ENCODE results near the gene ZNF555.
A peak's percentile ranks its signal among the peaks of the same experiment; 100 is the strongest.
"Not testable (repeated sequence)": the region's sequence is repeated elsewhere in the genome, so short reads cannot be mapped to it uniquely, and the experiment has no call there.

Gene ZNF555

DNA sequence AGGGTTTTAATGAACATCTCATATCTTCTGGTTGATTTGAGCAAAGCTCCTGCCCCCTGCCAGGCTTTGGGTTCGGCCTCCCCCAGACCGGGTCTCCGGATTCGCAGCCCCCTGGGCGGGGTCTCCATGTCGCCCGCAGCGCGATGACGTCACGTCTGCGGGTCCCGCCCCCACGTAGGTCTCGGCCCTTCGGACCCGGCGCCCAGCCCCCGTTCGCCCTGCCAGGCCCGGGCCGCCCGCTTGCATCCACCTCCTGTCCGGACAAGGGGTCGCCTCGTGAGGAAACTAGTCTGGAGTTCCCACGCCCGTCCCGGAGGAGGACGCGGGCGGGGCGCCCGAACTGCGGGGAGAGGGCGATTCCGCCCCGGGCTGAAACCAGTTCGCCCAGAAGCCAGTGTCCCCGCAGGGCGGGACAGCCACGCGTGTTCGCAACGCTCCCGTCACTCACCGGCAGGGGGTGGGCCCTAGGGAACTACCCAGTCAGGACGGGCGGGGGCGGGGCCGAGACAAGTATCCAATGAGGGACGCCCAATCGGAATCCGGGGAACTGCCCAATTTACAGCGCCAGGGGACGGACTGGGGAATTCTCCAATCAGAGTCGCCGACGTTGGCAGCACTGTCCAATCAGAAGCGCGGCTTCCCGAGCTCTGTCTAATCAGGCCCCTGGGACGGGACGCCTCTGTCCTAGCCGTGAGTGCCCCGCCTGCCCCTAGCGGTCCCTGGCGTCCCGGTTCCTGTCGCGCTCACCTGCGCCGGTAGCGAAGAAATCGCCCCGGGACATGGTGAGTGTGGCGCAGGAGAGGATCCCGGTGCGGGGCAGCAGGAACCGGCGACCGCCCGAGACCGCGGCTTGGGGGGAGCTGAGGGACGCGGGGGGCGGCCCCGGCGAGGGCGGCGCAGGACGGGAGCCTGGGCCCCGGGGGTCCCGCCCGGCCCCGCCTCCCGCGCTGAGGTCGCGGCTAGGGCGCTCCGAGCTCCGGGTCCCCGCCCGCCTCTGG, at the start of gene ZNF555:
Gene ZNF555 (plus strand): TSS at position 682 of the 998 bp plus-strand sequence. CDS start 98 bp downstream, at position 780.
- peak; percentile 96 for DNase-seq

GRCh38 chr19:2791876-2792275, 49.4 kb upstream of the ZNF555 start:
- DNase-seq, result no peak

- not testable (repeated sequence) for DNase-seq
Observed at GRCh38 chr19:2792666-2793065, 48.6 kb upstream of the ZNF555 start.

GRCh38 chr19:2793126-2793525, 48.1 kb upstream of the ZNF555 start:
- DNase-seq, result no peak

- DNase-seq, result no peak
Observed at GRCh38 chr19:2793577-2793976, 47.7 kb upstream of the ZNF555 start.

DNA sequence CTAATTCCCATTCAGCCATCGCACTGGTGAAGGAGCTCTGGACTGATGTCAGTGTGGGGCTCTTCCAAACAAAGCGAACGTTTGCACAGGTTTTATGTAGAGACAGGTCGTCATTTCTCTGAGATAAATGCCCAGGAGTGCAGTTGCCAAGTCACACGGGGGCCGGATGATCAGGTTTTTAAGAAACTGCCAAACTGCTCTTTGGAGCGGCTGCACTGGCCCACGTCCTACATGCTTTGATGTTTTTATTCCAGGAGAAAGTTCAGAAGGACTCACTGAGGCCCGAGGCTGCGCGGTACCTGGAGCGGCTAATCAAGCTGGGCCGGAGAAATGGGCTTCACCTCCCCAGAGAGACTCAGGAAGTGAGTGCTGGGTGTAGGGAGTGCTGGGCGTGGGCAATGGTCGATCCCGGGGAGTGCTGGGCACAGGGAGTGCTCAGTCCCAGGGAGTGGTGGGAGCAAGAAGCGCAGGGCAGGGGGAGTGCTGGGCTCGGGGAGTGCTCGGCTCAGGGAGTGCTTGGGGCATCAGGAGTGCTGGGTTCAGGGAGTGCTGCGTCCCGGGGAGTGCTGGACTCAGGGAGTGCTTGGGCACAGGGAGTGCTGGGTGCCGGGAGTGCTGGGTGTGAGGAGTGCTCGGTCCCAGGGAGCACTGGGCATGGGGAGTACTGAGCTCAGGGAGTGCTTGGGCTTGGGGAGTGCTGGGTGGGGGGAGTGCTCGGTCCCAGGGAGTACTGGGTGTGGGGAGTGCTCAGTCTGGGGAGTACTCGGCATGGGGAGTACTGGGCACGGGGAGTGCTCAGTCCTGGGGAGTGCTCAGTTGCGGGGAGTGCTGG, 45.2 kb upstream of the ZNF555 start:
- no peak for DNase-seq

- DNase-seq, result no peak
Observed at GRCh38 chr19:2796659-2797266, 44.5 kb upstream of the ZNF555 start.

DNA sequence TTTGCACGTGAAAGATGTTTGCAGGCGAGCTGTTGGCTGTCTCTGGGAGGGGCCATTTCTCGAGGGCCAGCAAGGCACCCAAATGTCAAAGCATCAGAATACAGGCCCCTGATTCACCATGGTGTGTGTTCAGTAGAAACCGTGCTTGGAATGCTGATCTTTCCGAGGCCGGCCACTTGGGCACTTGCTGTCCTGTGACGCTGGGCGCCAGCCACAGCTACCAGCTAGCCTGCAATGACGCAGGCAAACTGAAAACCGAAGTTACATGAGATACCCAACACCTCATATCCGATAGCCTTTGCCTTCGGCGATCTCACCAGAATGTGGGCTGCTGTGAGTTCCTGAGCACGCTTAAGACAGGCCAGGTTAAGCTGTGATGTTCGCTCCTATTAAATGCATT, 44.0 kb upstream of the ZNF555 start:
- DNase-seq, result no peak

GRCh38 chr19:2798158-2798685, 43.1 kb upstream of the ZNF555 start:
- DNase-seq, result no peak

DNA sequence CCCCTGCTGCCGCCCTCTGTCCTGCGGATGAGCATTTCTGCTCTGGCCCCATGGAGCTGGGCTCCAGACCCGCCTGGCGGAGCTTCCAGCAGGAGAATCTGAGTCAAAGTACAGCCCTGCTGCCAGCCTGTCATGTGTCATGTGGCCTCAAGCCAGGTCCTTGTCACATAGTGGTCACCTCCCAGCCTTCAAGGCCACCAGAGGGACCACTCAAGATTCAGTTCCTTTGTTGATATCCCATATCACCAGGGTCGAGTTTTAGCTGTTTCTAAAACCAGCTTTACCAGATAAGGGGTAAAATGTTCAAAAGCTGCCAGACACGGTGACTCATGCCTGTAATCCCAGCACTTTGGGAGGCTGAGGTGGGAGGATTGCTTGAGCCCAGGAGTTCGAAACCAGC, 42.5 kb upstream of the ZNF555 start:
- no peak for DNase-seq

DNA sequence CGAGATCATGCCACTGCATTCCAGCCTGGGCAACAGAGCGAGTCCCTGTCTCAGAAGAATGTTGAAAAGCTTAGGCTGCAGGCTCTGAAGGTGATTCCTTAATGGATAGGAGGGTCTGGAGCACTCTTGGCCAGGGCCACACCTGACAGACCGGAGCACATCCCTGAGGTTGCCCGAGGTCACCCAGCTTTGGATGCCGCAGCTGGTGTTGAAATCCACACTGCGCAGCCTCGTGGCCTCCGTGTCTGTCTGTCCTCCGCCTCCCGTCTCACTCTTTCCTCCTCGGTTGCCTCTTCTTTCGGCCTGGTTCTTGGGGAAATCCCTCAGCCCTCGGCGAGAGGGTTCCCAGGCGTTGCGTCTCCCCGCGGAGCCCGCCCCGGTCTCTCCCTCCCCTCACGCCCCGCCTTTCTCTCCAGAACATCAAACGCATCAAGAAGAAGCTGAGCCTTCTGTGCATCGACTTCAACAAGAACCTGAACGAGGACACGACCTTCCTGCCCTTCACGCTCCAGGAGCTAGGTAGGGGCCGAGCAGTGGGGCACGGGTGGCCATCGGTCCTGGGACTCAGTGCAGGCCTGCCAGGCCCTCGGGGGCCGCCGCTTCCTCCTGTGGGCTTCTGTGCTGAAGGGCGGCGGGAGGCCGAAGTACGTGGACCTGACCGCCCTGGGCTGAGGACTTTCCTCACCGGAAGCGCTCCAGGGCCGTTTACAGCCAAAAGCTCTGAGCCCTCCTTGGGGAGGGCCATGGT, 41.8 kb upstream of the ZNF555 start:
- DNase-seq, result no peak

DNA sequence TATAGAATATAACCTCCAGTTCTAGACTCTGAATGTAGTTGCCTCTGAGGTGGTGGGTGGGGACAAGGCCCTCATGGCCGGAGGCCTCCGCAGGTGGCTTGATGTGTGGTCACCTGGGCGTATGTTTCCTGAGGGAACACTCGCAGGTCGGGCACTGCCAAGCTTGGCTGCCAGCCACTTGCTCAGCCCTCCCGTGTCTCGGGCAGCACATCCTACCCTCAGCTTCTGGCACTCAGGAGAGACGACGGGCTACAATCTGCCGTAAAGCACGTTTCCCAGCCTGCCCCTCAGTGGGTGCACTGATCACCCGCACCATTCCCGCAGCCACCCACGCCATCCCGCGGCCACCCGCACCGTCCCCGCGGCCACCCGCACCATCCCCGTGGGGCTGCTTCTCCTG, 40.8 kb upstream of the ZNF555 start:
- no peak for DNase-seq

GRCh38 chr19:2802826-2803225, 38.4 kb upstream of the ZNF555 start:
- no peak for DNase-seq

GRCh38 chr19:2803486-2804155, 37.7 kb upstream of the ZNF555 start:
- no peak for DNase-seq

GRCh38 chr19:2804156-2805004, 36.9 kb upstream of the ZNF555 start:
- DNase-seq, result no peak

GRCh38 chr19:2805261-2805900, 35.9 kb upstream of the ZNF555 start:
- DNase-seq, result no peak

DNA sequence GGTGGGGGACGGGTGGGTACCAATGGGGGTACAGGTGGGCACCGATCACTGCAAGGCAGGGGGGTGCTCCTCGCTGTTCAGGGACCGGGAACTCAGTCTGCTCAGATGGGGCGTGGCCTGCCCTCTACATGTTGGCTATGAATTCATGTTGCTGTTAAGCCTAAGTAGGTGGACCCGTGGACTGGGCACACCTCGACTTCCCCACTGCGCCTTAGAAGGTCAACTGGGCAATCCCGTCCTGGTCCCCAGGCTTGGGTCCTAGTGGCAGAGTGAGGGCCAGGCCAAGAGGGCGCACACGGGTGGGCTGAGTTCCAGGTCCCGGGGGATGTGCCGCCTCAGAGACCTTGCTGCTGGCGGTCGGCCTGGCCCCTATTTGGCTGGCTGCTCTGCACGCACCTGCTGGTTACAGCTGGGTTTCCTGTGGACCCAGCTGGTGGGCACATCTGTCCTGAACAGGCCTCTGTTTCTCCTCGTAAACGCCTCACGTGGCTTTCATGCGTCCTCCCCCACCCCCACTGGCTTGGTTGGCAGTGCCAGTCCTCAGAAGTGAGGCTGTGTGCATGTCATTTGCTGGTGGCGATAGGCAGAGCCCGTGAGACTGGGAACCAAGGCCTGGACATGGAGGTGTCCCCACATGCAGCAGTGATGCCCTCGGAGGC, 35.2 kb upstream of the ZNF555 start:
- no peak for DNase-seq

GRCh38 chr19:2806736-2807378, 34.4 kb upstream of the ZNF555 start:
- DNase-seq, result no peak
